Measurements from ENCODE around the gene GRM7.

GRM7 gene

GRCh38 chr3:7713724-7714123, 852.8 kb downstream of the GRM7 start:
- H3K4me3 ChIP-seq (ENCODE audit: low read depth, low read length) = no peak overlapping the region
- TF ChIP-seq CTCF (IDR thresholded peaks at IDR 0.05; ENCODE audit: low read depth, low read length) = no peak

GRCh38 chr3:7720649-7721297, 859.9 kb downstream of the GRM7 start:
- TF ChIP-seq CTCF (IDR thresholded peaks at IDR 0.05; ENCODE audit: low read depth, low read length) = no peak
- no peak overlapping the region for H3K4me3 ChIP-seq (ENCODE audit: low read depth, low read length)

GRCh38 chr3:7721869-7722268, 861.0 kb downstream of the GRM7 start:
- H3K4me3 ChIP-seq (ENCODE audit: low read depth, low read length) = no peak overlapping the region

GRCh38 chr3:7728566-7729519, 867.9 kb downstream of the GRM7 start:
- TF ChIP-seq CTCF (IDR thresholded peaks at IDR 0.05; ENCODE audit: low read depth, low read length) = no peak
- H3K4me3 ChIP-seq (ENCODE audit: low read depth, low read length) = no peak overlapping the region

More at GRCh38 chr3:7721869-7722268, 861.0 kb downstream of the GRM7 start:
- no peak for TF ChIP-seq CTCF (IDR thresholded peaks at IDR 0.05; ENCODE audit: low read depth, low read length)

- no peak for TF ChIP-seq CTCF (IDR thresholded peaks at IDR 0.05; ENCODE audit: low read depth, low read length)
- no peak overlapping the region for H3K4me3 ChIP-seq (ENCODE audit: low read depth, low read length)
Observed at GRCh38 chr3:7733933-7734332, 873.0 kb downstream of the GRM7 start.

- no peak overlapping the region for H3K4me3 ChIP-seq (ENCODE audit: low read depth, low read length)
- TF ChIP-seq CTCF (IDR thresholded peaks at IDR 0.05; ENCODE audit: low read depth, low read length) = no peak
Observed at GRCh38 chr3:7734456-7734855, 873.5 kb downstream of the GRM7 start.

- H3K4me3 ChIP-seq (ENCODE audit: low read depth, low read length) = no peak overlapping the region
- no peak for TF ChIP-seq CTCF (IDR thresholded peaks at IDR 0.05; ENCODE audit: low read depth, low read length)
Observed at GRCh38 chr3:7737263-7737662, 876.3 kb downstream of the GRM7 start.
